SK-N-SH (cell line): ENCODE results near the gene LTV1. TPM values are rescaled to one million over a fixed set of nuclear protein-coding genes. Genes with fewer than 3 reads are reported as not detected.

Source experiments
- CTCF ChIA-PET: fragments of 300-600, 350-600 bp; formaldehyde crosslinking; extraction: SDS; loops from one replicate; lab custom pipeline; 2021; lab: Yijun Ruan, JAX
- POLR2A ChIA-PET: fragments of 350-600 bp; sonication (Branson Sonifier 250); formaldehyde crosslinking; extraction: SDS; loops from one replicate; lab custom pipeline; 2020; ENCODE audit warnings: antibody characterized with exemption, inconsistent platforms; lab: Yijun Ruan, JAX
- DNase-seq: peaks from one replicate; pipeline ENCODE4 v3.0.0; 2012
- H2AFZ ChIP-seq: fragments of 200-600 bp; sonication (generic); 2 replicates; pipeline ENCODE4 v1.8.1; 2016; ENCODE audit warnings: antibody characterized with exemption, mild to moderate bottlenecking, low read depth
- H3F3A ChIP-seq: fragments of 200-600 bp; sonication (generic); replicated peaks from 2 replicates; pipeline ENCODE3; 2016; ENCODE audit warnings: antibody characterized with exemption, mild to moderate bottlenecking; ENCODE audit not compliant: insufficient read depth
- H3K27ac ChIP-seq, 2 experiments: fragments of 200-500 bp in 1 of 2; fragments of 200-600 bp in 1 of 2; sonication (Bioruptor generic) in 1 of 2; sonication (generic), shearing (Covaris generic) in 1 of 2; 2 replicates each; pipeline versions ENCODE4 v1.5.1 to v1.6.1; 2014 to 2016; ENCODE audit warnings: low read depth in 2 of 2, inconsistent platforms in 1 of 2, low read length in 1 of 2, mild to moderate bottlenecking in 1 of 2, mixed read lengths in 1 of 2
- H3K27me3 ChIP-seq: fragments of 200-600 bp; sonication (generic), shearing (Covaris generic); 2 replicates; pipeline ENCODE4 v1.6.1; 2016; ENCODE audit warnings: mixed run types; ENCODE audit not compliant: insufficient read depth
- H3K36me3 ChIP-seq, 2 experiments: fragments of 200-500 bp in 1 of 2; fragments of 200-600 bp in 1 of 2; sonication (Bioruptor generic) in 1 of 2; sonication (generic) in 1 of 2; replicated peaks in 1 of 2; 2 replicates each; pipeline versions ENCODE3 to v1.5.1; 2014 to 2016; ENCODE audit warnings: low read length in 1 of 2, mild to moderate bottlenecking in 1 of 2; ENCODE audit not compliant: insufficient read depth in 2 of 2, control insufficient read depth in 1 of 2
- H3K4me1 ChIP-seq, 2 experiments: fragments of 200-500 bp in 1 of 2; fragments of 200-600 bp in 1 of 2; sonication (Bioruptor generic) in 1 of 2; sonication (generic), shearing (Covaris generic) in 1 of 2; 2 replicates each; pipeline versions ENCODE4 v1.5.1 to v1.6.1; 2014 to 2016; ENCODE audit warnings: low read depth in 1 of 2, low read length in 1 of 2, mixed run types in 1 of 2; ENCODE audit not compliant: insufficient read depth in 2 of 2, control insufficient read depth in 1 of 2
- H3K4me2 ChIP-seq: fragments of 200-600 bp; sonication (generic), shearing (Covaris generic); 2 replicates; pipeline ENCODE4 v1.6.1; 2017; ENCODE audit warnings: mixed run types
- H3K4me3 ChIP-seq, 2 experiments: fragments of 200-500 bp in 1 of 2; fragments of 200-600 bp in 1 of 2; sonication (Bioruptor generic) in 1 of 2; sonication (generic), shearing (Covaris generic) in 1 of 2; 2 replicates each; pipeline versions ENCODE4 v1.5.1 to v1.8.1; 2014 to 2016; ENCODE audit warnings: low read depth in 2 of 2, inconsistent platforms in 1 of 2, low read length in 1 of 2, mild to moderate bottlenecking in 1 of 2, mixed read lengths in 1 of 2, moderate library complexity in 1 of 2
- H3K79me2 ChIP-seq: fragments of 200-600 bp; sonication (generic); 2 replicates; pipeline ENCODE4 v1.8.1; 2017; ENCODE audit warnings: mild to moderate bottlenecking; ENCODE audit not compliant: insufficient read depth
- H3K9ac ChIP-seq: fragments of 200-600 bp; sonication (generic); 2 replicates; pipeline ENCODE4 v1.6.1; 2017; ENCODE audit warnings: mixed run types
- H3K9me2 ChIP-seq: fragments of 200-600 bp; sonication (generic); 2 replicates; pipeline ENCODE4 v1.6.1; 2017; ENCODE audit warnings: mixed run types
- H3K9me3 ChIP-seq: fragments of 200-600 bp; sonication (generic); 2 replicates; pipeline ENCODE4 v1.6.1; 2017; ENCODE audit warnings: mixed run types, mild to moderate bottlenecking, moderate library complexity
- H4K20me1 ChIP-seq: fragments of 200-600 bp; sonication (generic); 2 replicates; pipeline ENCODE4 v1.6.1; 2017; ENCODE audit warnings: mild to moderate bottlenecking, mixed run types; ENCODE audit not compliant: insufficient read depth
- CHD2 ChIP-seq: fragments of 150-350 bp; IDR thresholded peaks from 2 replicates; pipeline ENCODE4 v1.6.1; 2018; ENCODE audit warnings: low read length; ENCODE audit not compliant: partially characterized antibody
- EZH2phosphoT487 ChIP-seq: fragments of 200-600 bp; sonication (generic); IDR thresholded peaks from 2 replicates; pipeline ENCODE4 v1.6.1; 2017; ENCODE audit warnings: low read depth, mixed run types, mild to moderate bottlenecking, antibody characterized with exemption, moderate library complexity, borderline replicate concordance
- FOSL2 ChIP-seq: IDR thresholded peaks from 2 replicates; pipeline ENCODE4 v1.4.0; 2012; ENCODE audit warnings: low read depth, mild to moderate bottlenecking, moderate library complexity, borderline replicate concordance
- FOXM1 ChIP-seq: IDR thresholded peaks from 2 replicates; pipeline ENCODE4 v1.4.0; 2012; ENCODE audit warnings: low read depth, mild to moderate bottlenecking
- GATA2 ChIP-seq: sonication (generic); formaldehyde crosslinking; IDR thresholded peaks from 2 replicates; pipeline ENCODE4 v1.5.0; 2020; ENCODE audit warnings: mild to moderate bottlenecking, missing genetic modification reagents
- IRF3 ChIP-seq: fragments of 150-350 bp; IDR thresholded peaks from 2 replicates; pipeline ENCODE4 v1.6.1; 2016; ENCODE audit warnings: mild to moderate bottlenecking, low read depth, low read length
- JUND ChIP-seq: IDR thresholded peaks from 2 replicates; pipeline ENCODE4 v1.4.0; 2012
- MAX ChIP-seq: IDR thresholded peaks from 2 replicates; pipeline ENCODE4 v1.4.0; 2012; ENCODE audit warnings: low read depth
- NRF1 ChIP-seq: IDR thresholded peaks from 2 replicates; pipeline ENCODE4 v1.6.1; 2012; ENCODE audit warnings: low read depth, mild to moderate bottlenecking, low read length
- PBX3 ChIP-seq: IDR thresholded peaks from 2 replicates; pipeline ENCODE4; 2012
- POLR2AphosphoS5 ChIP-seq: IDR thresholded peaks from 2 replicates; pipeline ENCODE4 v1.6.1; 2012; ENCODE audit warnings: low read depth, low read length
- RAD21 ChIP-seq: IDR thresholded peaks from 2 replicates; pipeline ENCODE4 v1.6.1; 2012; ENCODE audit warnings: mild to moderate bottlenecking, low read length
- REST ChIP-seq: IDR thresholded peaks from 2 replicates; pipeline ENCODE4 v1.6.1; 2012; ENCODE audit warnings: mild to moderate bottlenecking, low read depth, low read length, moderate library complexity
- RFX5 ChIP-seq: IDR thresholded peaks from 2 replicates; pipeline ENCODE4 v1.6.1; 2012; ENCODE audit warnings: mild to moderate bottlenecking, improper control_type of control experiment, low read length
- SMC3 ChIP-seq: IDR thresholded peaks from 2 replicates; pipeline ENCODE4 v1.6.1; 2012; ENCODE audit warnings: low read depth, low read length, improper control_type of control experiment
- TAF1 ChIP-seq: IDR thresholded peaks from 2 replicates; pipeline ENCODE4 v1.6.1; 2012; ENCODE audit warnings: low read depth, mild to moderate bottlenecking, low read length, moderate library complexity, borderline replicate concordance
- TCF12 ChIP-seq: IDR thresholded peaks from 2 replicates; pipeline ENCODE4 v1.4.0; 2012
- TEAD4 ChIP-seq: IDR thresholded peaks from 2 replicates; pipeline ENCODE4 v1.4.0; 2012; ENCODE audit warnings: mild to moderate bottlenecking, borderline replicate concordance; ENCODE audit not compliant: insufficient read depth
- USF1 ChIP-seq: IDR thresholded peaks from 2 replicates; pipeline ENCODE4 v1.4.0; 2012; ENCODE audit warnings: low read depth, borderline replicate concordance
- USF2 ChIP-seq: fragments of 150-350 bp; IDR thresholded peaks from 2 replicates; pipeline ENCODE4 v1.6.1; 2017; ENCODE audit warnings: antibody characterized with exemption, low read length, low read depth, borderline replicate concordance
- YY1 ChIP-seq: IDR thresholded peaks from 2 replicates; pipeline ENCODE4 v1.4.0; 2012; ENCODE audit warnings: low read depth, mild to moderate bottlenecking
- polyA plus RNA-seq, 3 experiments: library from polyadenylated mRNA; depleted of rRNA; stranded (reverse); fragments of >200 nt; gene quantifications; 2 replicates each; pipeline ENCODE4 v1.2.3, GENCODE V29; 2012

The LTV1 gene
- polyA plus RNA-seq, 1 of the 3 experiments (the other 2 are of a cell fraction): 19.4 TPM

GRCh38 chr6:143823548-143823947 is 19.6 kb upstream of the LTV1 start (continued):
- no peak for TF ChIP-seq USF2
- no peak for TF ChIP-seq MAX
- no peak for TF ChIP-seq NRF1
- no peak for TF ChIP-seq FOSL2

- Histone ChIP-seq H3K4me2 (no peak overlapping the region), H2AFZ (no peak overlapping the region), H3K9me3 (no peaks in the 10 kb centered on the region), H3K9ac (no peak overlapping the region), H3K9me2 (no peaks in the 10 kb centered on the region), H3K79me2 (no peaks in the 10 kb centered on the region), H3K4me1 (no peaks in the 10 kb centered on the region), H3K27me3 (no peaks in the 10 kb centered on the region), H3K4me3 (no peak overlapping the region), H3K27ac (no peak overlapping the region), H3F3A (no peaks in the 10 kb centered on the region), H4K20me1 (no peaks in the 10 kb centered on the region), H3K36me3 (peaks cover 0 to 20% of the 10 kb centered on the region in 2 experiments)
- POLR2A ChIA-PET: no interaction called here
- TF ChIP-seq TEAD4: no peak
- no peak for TF ChIP-seq RAD21
- no peak for TF ChIP-seq IRF3
- TF ChIP-seq NRF1: no peak
- no peak for TF ChIP-seq PBX3
- TF ChIP-seq TCF12: no peak
- TF ChIP-seq TAF1: no peak
- no peak for TF ChIP-seq GATA2 (CRISPR knock-in tag)
- TF ChIP-seq FOXM1: no peak
- no peak for TF ChIP-seq USF1
- TF ChIP-seq USF2: no peak
- no peak for TF ChIP-seq REST
- TF ChIP-seq POLR2AphosphoS5: no peak
- no peak for TF ChIP-seq EZH2phosphoT487
- no peak for TF ChIP-seq CHD2
- no peak for TF ChIP-seq YY1
- TF ChIP-seq SMC3: no peak
- TF ChIP-seq RFX5: no peak
- TF ChIP-seq JUND: no peak
- CTCF ChIA-PET: interaction anchor here (0.9 kb wide), 1 partner anchor 253 kb away, joined by 3 read pairs; no protein-coding TSS in a partner anchor
- DNase-seq: no peak
Measured at GRCh38 chr6:143828572-143828971, 14.6 kb upstream of the LTV1 start.
